ENCODE data around the gene TRIM9.

TRIM9 gene

DNA sequence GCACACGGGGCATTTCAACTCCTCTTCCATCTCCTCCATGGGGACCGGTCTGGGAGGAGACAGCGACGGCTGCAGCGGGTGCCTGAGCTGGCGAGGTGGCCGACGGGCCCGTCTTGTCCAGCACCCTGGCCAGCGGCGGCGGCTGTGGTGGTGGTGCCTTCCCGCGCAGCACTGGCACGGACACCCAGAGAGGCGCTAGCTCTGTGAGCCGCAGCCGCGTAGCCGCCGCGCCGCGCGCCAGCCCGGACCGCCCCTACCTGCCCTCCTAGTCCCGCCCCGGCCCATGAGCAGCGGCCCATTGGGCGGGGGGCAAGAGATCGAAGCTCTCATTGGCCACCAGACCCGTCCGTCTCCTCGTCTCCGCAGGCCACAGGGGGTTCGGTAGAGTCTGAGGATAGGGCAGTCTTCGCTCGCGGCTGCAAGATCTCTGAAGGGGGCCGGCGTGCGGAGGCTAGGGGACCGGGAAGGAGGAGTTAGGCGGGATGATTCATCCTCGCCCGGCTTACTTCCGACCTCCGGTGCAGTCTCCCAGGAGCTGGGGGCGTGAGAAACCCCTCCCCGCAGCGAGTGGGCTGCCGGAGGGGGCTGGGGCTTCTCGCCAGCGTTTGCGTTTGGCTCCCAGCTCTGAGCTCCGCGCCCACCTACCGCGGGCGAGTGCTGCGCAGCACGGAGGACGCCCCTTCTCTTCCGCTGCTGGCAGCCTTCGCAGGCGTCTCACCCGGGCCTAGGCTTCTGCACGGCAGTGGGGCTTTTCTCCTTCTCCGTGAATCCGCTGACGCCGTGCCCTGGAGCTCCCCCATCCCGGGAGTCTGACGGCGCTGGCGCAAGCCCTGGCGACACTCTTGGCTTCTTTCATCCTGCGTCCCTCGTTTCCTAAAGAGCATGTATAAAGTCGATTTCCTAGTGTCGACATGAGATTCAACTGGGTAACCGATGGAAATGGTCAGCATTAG, at the start of gene TRIM9:
Gene TRIM9 (minus strand): TSS at position 205 of the 953 bp plus-strand sequence. CDS start 166 bp downstream, at position 39.
- peak; percentile 62 for DNase-seq

DNA sequence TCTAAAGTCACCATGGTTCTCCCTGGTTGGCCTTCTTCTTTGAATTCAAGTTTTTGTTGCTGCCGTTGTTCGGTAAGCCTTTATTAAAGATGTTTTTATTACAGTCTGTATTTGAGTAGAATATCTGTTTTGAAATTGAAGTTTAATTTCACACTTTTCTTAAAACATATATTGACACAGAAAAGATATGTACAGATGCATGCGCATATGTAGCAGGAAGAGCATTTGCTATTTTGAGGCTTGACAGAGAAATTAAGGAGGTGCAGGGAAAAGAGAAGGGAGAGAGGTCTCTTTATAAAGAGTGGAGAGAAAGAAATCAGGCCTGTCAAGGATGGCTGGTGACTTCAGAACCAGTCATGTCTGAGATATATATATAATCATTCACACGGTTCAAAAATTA, 46.0 kb upstream of the TRIM9 start:
- no peak for DNase-seq

DNA sequence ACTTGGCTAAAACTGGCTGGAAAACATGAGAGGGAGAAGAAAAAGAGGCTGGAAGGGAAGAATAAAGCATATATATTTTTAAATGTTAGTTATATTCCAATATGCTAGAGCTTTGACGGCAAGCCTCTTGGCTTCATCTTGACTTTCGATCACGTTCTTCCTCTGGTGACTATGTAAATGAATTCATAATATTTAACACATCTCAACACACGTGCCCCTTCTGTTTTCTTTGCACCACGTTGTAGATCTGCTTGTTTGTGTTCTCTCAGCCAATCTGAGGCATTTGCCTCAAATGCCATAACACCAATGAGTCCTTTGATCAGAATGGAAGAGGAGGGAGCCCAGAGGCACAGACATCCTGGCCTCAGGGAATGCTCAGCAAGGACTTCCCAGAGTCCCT, 45.4 kb upstream of the TRIM9 start:
- DNase-seq, result no peak

DNA sequence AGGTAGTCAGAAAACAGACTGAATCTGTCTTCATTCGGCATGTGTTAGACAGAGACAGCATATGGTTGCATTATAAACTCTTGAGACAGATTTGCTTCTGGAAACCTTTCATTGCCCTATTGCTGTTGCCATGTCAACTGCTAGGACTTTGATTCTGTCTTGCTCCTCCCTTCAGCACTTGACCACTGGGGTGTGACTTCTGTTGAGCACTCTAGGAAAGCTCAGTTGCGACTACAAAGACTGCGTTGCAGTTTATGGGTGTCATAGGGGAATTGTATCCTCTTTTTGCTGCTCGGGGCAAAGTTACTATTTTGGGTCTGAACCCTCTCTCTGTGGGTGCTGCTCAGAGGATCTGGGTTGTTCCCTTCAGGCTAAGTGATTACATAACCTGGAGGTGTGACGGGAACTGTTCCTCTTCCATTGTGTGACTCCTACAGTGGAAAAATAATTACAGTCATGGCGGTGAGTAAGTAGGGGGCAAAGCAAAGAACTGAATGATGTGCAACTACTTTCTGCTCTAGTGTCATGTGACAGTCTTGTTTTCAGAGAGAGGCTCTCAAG, 44.3 kb upstream of the TRIM9 start:
- DNase-seq, result no peak

- no peak for DNase-seq
Observed at GRCh38 chr14:51138404-51139103, 43.6 kb upstream of the TRIM9 start.

- no peak for DNase-seq
Observed at GRCh38 chr14:51131516-51131915, 36.6 kb upstream of the TRIM9 start.

DNA sequence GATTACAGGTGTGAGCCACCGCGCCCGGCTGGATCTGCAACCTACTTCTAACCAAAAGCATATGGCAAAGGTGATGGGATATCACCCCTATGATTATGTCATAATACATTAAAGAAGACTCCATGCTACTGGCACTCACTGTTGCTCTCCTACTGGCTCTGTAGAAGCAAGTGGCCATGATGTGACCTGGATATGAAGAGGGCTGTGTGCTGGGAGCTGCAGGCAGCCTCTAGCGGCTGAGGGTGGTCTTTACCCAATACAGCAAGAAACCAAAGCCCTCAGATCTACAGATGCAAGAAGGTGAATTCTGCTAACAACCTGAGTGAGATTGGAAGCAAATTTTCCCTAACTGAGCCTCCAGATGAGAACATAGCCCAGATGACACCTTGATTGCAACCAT, 34.2 kb upstream of the TRIM9 start:
- no peak for DNase-seq

DNA sequence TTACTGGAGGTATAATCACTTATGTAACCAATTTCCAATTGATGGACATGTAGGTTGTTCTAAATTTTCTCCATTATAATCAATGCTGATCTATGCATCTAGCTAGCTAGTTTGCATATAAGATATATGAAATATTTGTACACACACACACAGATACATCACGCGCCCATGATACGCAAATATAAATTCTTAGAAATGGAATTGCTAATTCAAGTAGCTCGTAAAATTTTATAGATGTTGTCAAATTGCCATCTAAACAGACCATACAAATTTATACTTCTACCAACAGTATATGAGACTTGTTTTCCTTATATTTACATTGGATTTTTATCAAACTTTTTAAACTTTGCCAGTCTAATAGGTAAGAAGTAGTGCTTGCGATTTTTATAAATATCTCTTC, 29.1 kb upstream of the TRIM9 start:
- DNase-seq, result no peak

- no peak for DNase-seq
Observed at GRCh38 chr14:51121096-51121495, 26.2 kb upstream of the TRIM9 start.

- DNase-seq, result no peak
Observed at GRCh38 chr14:51119411-51120051, 24.6 kb upstream of the TRIM9 start.

DNA sequence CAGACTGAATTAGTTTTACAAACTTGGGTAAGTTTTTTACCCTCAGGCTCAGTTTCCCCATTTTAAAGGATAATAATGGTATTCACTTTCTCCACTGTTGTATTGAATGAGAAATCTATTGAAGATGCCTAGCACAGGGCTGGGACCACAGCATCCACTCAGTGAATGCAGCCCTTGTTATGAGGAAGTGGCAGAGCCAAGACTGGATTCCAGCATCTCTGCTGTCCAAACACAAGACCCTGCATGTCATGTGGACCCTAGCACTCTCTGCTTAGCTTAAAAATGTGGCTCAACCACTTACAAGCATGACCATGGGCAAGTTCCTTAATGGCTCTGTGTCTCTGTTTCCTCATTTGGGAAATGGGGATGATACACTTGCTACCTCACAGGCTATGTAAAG, 24.1 kb upstream of the TRIM9 start:
- no peak for DNase-seq

DNA sequence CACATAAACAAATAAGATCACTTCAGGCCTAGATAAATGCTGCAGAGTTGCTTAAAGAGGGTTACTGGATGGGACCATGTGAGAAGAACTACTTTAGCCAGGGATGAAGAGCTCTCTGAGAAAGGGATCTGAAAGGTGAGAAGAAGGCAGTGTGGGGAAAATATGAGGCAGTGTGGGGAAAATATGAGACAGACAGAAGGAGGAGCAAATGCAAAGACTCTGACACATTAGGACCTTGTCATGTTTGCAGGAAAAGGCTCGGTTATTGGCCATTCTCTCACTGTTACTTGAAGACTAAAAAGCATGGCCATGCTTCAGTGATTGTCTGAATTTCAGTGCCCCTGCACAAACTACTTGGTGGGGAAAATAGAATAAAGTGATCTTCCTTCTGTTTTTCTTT, 22.7 kb upstream of the TRIM9 start:
- no peak for DNase-seq

DNA sequence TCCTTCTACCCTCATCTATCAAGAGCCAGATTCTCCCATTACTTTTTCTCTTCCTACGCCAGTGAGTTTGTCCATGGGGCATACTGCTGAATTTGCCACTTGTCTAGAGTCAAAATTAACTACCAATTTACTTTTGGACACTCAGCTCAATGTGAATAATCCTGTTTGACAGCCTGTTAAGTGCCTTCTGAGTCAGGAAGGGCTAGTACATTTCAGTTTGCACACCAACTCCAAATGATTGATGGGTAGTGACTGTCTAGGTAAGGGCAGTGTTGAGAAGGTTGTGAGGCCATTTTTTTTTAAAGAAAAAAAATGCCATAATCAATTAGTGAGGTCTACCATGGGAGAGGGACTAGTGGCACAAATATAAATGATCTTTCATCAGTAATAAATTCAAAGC, 21.8 kb upstream of the TRIM9 start:
- no peak for DNase-seq

GRCh38 chr14:51109651-51110050, 14.7 kb upstream of the TRIM9 start:
- no peak for DNase-seq

GRCh38 chr14:51107801-51108200, 12.9 kb upstream of the TRIM9 start:
- DNase-seq, result no peak

DNA sequence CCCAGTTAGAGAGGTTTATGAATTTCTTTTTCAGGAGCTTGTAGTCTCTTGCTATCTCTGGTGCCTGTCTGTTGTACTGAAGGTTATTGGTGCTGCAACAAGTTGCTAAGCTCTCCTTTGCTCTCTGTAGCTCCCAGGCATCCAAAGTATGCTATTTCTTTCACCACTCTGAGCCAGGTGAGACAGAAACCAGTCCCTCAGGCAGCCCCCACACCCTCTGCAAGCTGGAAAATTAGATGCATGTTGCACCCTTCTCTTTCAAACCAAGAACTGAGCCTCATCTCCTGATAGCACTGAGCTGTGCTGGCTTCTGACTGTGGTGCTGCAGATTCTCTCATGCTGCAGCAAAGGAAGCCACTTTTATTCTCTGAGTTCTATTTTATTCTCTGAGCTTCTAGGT, 9.6 kb upstream of the TRIM9 start:
- no peak for DNase-seq

- DNase-seq, result no peak
Observed at GRCh38 chr14:51097287-51097686, 2.4 kb upstream of the TRIM9 start.

DNA sequence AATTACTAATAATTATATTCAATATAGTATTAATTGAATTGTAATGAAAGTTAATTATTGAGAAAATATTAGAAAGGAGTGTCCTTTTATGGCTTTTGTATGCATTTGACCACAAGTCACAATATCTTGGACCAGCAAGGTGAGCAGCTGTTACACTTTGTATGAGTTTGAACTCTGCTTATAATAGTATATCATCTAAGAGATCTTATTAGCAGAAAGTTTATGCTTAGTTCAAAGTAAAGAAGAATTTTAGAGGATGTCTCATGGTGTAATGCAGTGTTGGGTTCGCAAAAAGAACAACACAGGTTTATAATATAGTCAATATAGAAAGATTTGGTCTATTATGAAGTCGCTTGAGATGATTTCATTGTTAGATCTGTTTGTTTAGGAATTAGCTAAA, 2.0 kb upstream of the TRIM9 start:
- DNase-seq, result no peak

GRCh38 chr14:51095854-51096823, 1.2 kb upstream of the TRIM9 start:
- DNase-seq, result no peak

DNA sequence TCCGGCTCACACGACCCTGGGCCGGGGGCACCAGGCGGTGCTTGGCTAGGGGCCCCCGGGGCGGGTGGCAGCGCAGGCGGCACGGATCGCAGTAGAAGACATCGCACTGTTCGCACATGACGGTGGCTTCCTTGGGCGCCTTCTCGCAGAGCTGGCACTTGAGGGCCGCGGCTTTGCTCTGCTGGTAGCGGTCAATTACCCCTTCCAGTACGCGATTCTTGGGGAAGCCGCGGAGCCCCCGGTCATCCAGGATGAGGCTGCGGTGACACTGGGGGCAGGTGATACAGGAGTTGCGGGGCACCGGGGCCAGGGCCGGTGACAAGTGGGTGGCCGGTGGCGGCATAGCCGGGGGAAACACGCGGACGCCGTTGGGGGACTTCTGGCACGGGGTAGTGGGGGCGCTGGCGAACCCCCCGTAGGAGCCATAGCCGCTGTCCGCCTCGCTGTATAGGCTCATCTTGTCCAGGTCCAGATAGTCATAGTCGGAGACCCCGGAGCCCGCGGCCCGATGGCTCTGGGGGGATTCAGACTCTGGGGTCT, 553 bp downstream of the TRIM9 start:
- no peak for DNase-seq

DNA sequence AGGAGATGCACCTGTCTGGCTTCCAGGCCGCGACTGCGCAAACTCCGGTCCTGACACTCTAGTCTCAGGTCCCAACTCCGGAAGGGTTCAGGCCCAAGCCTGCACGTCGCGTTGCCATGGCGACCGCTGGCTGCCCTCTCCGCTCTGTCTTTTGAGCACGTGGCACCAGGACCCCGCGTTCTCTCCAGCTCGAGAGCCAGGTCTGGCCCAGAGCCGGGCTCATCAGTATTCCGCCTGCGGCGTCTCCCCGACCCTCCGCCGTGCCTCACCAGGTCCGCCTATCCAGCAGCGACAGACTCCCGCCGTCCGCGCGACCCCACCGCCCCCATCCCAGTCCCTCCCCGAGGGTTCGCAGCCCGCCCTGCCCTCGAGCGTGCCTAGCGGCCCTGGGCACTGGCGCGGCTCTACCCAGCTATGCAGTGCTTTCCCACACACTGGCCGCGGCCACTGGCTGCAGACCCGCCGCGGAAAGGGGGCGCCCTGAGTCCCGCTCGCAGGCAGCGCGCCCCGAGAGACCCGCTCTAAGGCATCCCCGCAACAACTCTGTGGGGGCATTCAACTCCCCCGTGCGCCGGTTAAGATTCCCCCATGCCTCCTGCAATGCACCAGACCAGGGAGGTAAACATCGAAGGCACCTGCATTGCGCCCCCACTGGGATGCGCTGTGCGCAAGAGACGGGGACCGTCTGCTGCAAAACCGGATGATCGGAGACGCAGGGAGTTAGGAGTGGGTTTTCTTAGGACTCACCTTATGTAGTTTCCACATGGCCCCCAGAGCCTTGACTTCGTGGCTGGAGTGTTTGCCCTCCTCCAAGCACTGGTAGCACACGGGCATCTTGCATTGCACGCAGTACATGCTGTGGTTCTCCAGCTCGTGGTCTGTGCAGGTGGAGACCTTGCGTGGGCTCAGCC, 1.3 kb downstream of the TRIM9 start:
- DNase-seq, result no peak
